GM15510 (cell line): ENCODE results near the gene MEAK7.

Source experiments
- POLR2A ChIP-seq: IDR thresholded peaks from 3 replicates; pipeline ENCODE4 v1.6.1; 2011; ENCODE audit warnings: borderline replicate concordance; ENCODE audit not compliant: insufficient read length; ENCODE audit errors: extremely low read depth

Gene MEAK7, protein sequence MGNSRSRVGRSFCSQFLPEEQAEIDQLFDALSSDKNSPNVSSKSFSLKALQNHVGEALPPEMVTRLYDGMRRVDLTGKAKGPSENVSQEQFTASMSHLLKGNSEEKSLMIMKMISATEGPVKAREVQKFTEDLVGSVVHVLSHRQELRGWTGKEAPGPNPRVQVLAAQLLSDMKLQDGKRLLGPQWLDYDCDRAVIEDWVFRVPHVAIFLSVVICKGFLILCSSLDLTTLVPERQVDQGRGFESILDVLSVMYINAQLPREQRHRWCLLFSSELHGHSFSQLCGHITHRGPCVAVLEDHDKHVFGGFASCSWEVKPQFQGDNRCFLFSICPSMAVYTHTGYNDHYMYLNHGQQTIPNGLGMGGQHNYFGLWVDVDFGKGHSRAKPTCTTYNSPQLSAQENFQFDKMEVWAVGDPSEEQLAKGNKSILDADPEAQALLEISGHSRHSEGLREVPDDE

DNA sequence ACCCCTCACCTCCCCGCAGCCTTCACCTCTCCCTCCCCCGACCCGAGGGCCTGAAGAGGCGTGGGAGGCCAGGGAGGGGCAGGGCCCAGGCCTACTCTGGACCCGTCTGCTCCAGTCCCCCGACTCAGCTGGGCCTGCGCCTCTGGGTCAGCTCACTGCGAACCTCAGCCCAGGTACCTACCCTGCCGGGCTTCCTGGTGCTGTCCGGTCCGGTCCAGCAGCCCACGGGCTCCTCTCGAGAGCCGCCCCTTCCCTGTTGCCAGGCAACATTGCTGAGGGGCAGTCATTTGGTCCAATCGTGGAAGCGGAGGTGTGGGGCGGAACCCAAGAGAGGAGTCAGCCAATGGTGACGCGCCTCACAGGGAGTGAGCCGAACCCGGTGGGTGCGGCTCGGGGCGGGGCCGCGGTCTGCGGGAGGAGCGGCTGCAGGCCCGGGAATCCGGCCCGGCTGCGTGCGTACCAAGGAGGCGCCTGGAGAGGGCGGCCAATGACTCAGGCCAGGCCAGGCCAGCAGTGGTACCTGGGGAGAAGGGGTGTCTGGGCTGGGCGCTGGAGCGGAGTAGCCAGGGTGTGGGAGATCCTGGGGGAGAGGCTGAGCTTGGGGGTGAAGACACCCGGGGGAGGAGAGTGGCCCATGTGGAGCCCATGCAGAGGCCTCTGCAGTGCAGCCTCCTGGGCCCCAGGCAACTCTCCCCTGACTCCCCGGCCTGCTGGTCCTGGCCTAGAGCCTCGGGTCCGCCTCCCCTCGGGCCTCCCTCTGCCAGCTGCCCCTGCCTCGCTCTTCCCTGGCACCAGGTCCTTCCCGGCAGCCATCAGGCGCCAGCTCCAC lies at the start of gene MEAK7:
Gene MEAK7 (minus strand): TSS at position 240 of the 829 bp plus-strand sequence. CDS start 6,573 bp downstream, outside the sequence.
- peak; percentile 75 for TF ChIP-seq POLR2A

DNA sequence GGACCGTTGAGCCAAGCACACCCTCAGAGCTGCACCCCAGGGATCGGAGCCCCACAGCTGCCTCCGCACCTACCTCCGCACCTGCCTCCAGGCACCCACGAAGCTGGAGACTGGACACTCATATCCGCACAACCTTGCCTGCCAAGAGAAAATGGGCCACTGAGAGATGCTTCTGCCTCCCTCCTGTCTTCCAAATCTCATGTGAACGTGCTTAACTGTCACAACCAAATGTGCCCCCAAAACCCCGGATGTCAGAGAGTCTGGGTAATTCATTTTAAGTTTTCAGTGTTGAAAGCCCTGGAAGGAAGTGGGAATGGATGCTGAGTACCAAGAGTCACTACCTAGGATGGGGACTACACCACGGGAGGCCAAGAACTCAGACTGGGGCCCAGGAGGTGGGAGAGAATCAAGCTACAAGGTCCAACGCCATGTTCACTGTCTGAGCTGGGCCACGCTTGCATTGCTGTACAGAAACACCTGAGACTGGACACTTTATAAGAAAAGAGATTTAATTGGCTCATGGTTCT lies 49.5 kb upstream of the MEAK7 start:
- TF ChIP-seq POLR2A = no peak

DNA sequence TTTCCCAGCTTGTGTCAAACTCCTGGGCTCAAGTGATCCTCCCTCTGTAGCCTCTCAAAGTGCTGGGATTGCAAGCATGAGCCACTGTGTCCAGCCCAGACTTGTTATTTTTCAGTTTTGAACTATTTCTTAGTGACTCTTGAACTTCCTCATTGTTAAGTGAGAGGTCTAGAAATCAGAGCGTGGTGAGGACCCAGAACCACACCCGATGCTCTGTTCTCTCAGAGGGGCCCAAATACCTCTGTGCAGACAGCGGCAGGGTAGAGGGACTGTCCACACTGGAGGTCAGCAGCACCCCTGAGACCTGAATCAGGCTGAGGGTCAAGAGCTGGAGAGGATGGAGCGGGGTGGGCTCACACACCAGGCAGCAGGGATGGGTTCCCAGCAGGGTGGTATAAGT lies 47.7 kb upstream of the MEAK7 start:
- no peak for TF ChIP-seq POLR2A

DNA sequence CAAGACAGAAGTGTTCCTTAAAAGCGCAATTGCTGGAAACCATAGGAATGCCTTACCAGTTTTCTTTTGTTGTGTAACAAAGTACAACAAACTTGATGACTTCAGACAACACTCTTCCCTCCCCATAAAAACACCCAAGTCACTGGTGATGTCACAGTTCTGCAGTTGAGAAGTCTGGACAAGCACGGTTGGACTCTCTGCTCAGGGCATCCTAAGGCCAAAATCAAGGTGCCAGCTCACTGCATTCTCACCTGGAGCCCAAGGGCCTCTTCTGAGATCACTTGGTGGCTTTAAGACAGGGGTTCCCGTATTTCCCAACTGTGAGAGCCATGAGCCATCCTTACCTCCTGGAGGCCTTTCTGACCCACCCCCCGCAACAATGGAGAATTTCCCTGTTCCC lies 45.6 kb upstream of the MEAK7 start:
- TF ChIP-seq POLR2A = no peak

DNA sequence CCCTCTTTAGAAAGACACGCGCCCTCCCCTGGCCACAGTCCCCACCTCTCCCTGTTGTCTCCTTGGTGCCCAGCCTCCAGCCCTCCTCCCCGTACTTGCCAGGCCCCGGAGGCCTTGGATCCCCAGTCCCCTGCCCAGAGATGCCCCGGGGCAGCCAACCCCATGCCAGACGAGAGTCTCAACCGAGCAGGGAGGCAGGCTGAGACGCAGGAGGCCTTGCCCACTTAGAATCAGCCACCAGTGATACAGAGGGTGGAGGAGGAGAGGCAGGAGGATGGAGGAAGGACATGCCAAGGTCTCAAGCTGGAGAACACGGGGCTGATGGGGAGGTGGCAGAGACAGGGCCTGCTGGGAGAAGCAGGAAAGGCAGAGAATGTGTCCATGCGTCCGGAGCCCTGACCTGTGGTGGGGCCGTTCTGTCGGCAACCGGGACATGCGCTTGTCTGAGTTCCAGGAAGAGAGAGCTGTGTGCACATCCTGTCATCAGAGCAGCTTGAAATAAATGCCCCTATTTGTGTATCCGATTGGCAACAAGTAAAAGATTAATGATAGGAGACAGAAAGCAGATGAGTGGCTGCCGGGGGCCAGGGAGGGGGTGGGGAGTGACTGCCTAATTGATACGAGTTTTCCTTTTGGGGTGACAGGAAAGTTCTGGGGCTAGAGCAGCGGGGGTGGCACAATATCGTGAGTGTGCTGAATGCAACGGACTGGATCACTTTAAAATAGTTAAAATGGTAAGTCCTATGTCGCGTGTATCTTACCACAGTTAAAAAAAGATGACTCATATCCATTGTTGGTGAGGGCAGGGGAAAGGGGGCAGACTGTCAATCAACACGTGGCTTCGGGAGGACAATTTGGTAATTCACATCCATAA lies 44.7 kb upstream of the MEAK7 start:
- TF ChIP-seq POLR2A = no peak

DNA sequence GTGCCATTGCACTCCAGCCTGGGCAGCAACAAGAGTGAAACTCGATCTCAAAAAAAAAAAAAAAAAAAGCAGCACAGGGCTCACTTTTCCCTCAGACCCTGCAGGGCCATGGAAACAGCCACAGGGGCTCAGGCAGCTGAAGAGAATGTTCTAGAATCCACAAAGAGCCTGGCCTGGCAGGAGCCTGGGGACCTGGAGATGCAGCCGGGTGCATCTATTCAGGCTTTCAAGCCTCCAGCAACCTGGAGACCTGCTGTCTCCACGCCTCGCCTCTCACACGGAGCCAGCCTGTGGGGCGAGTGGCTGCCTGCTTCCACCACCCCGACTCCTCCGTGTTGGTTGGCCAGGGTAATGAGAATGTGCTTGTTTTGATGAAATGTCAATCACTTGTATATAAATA lies 44.0 kb upstream of the MEAK7 start:
- no peak for TF ChIP-seq POLR2A

DNA sequence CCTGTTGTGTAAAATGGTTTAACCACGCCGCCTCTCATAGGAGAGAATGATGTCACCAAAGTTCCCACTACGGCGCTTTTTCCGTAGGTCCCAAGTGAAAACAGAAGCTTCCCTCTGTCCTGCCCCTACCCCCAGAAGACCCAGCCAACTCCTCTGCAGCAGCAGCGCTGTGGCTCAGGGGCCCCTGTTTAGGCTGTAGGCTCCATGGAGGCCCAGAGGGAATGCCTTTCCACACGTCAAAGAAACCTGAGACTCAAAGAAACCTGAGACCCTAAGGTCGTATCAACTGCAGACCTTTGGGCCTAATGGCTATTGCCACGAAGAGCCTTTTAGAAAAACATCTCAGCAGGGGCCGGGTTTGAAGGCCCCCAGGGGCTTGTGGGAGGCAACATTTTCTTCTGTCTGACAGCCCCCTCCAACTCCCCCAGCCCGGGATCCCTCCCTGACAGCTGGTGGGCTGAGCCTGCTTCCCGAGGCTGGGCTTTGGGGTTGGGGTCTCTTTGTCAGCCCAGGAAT lies 43.1 kb upstream of the MEAK7 start:
- TF ChIP-seq POLR2A = no peak

DNA sequence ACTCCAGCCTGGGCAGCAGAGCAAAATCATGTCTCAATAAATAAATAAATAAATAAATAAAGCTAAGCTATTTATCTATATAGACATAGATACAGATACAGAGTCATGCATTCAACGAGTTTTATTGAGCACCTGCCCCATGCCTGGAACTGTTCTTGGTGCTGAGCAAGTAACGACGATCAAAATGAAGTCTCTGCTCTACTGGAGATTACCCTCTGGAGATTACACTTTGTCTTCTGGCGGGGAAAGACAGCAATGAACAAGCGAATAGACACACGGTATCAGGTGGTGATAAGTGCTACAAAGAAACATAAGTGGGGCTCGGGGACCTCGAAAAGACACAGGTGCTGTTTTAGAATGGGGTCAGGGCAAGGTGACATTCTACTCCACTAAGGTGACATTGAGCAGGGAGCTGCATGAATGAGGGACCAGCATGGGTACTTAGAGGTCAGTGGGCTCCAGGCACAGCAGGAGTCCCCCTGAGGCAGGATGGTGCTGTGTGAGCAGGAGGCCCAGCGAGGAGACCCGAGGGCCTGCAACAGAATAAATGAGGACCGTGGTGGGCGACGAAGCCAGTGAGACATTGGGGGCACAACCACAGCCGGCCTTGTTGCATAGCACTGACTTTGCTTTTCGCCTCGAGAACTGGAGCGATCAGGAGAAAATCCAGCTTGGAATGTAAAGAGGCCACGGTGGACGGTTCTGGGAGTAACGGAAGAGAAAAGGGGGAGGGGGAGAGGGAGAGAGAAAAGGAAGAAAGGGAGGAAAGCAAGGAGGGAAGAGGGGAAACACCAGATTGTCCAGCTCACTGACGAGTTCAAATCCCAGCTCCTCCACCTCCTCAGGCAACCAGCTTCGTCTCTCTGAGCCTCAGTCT lies 42.4 kb upstream of the MEAK7 start:
- no peak for TF ChIP-seq POLR2A

DNA sequence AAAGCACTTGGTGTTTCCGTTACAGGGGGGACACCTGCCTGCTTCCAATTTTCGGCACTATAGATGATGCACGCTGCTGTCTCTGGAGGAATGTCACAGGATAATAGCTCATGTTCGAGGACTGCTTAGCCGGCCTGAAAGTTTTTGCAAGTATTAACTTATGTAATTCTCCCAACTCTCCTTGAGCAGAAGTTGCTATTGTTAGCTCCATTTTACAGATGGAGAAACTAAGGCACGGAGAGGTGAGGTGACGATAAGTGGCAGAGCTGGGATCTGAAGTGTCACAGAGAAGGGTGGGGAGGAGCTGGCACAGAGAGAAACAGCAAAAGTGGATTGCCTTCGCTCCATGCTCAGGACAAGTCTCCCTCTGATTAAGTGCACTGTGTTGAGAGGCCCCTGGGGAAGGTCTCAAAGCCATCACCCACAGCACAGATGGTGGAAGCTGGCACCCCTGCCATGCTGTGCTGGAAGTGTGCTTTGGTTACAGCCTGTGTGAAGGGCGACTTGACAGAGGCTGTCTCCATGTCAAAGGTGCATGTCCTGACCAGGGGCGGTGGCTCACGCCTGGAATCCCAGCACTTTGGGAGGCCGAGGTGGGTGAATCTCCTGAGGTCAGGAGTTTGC lies 40.8 kb upstream of the MEAK7 start:
- TF ChIP-seq POLR2A = no peak

DNA sequence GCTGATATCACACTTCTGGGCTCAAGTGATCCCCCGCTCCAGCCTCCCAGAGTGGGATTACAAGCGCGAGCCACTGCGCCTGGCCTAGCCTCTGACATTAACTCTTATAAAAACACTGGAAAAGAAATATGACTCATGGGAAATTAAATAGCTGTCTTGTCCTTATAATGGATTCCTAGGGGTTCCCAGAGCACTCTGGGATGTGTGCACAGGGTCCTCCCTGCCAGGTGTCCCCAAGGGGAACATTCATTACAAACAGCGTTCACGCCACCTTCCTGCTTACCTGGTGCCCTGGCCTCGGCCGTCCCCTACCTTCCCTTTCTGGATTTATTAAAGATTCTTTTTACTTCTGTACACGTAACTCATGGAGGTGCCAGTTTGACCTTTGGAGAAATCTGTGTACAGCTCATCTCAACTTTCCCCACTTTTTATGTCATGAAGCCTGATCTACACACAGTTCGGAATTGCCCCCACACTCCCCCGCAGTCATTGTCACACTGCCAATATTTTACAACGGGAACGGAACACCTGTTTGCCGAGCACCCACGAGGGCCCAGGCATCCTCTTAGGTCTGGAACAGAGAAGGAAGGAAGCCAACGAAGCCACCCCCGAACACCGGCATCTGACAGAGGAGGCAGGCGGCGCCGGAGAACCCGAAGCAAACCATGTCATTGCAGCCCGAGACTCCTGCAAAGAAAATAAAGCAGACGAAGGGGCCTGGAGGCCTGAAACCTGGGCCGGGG lies 39.7 kb upstream of the MEAK7 start:
- TF ChIP-seq POLR2A = no peak

DNA sequence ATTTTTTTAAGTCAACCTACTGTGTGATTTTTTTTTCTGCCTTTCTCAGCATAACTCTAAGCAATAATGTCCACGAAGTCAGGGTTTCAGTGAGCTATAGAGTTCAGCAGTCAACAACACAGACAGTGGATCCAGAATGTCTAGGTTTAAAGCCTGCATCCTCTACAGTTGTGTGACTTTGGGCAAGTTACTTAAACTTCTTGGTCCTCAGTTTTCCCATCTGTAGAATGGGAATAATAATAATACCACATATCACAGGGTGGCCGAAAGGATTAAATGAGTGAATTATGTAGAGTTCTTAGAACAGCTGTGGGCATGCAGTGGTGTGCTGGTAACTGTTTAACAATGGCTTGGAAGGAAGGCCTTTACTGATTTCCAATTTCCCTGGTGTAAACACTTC lies 38.8 kb upstream of the MEAK7 start:
- no peak for TF ChIP-seq POLR2A
